Measurements from ENCODE around the gene ALG6.

The ALG6 gene

GRCh38 chr1:63324779-63325119 is 42.7 kb upstream of the ALG6 start:
- H3K4me3 ChIP-seq (replicated peaks in 1 of 2; ENCODE audit: low read depth in 2 of 2, low read length in 2 of 2) = no peak overlapping the region
- TF ChIP-seq CTCF (IDR thresholded peaks at IDR 0.05; ENCODE audit: low read depth, low read length) = no peak
- DNase-seq (ENCODE audit: low read depth in 2 of 2) = no peak

- no peak overlapping the region for H3K4me3 ChIP-seq (replicated peaks in 1 of 2; ENCODE audit: low read depth in 2 of 2, low read length in 2 of 2)
- TF ChIP-seq CTCF (IDR thresholded peaks at IDR 0.05; ENCODE audit: low read depth, low read length) = no peak
- no peak for DNase-seq (ENCODE audit: low read depth in 2 of 2)
Observed at GRCh38 chr1:63325279-63325985, 42.0 kb upstream of the ALG6 start.

GRCh38 chr1:63326106-63326472 is 41.3 kb upstream of the ALG6 start:
- TF ChIP-seq CTCF (IDR thresholded peaks at IDR 0.05; ENCODE audit: low read depth, low read length) = no peak
- DNase-seq (ENCODE audit: low read depth in 2 of 2) = no peak
- H3K4me3 ChIP-seq (replicated peaks in 1 of 2; ENCODE audit: low read depth in 2 of 2, low read length in 2 of 2) = no peak overlapping the region

- H3K4me3 ChIP-seq (replicated peaks in 1 of 2; ENCODE audit: low read depth in 2 of 2, low read length in 2 of 2) = no peak overlapping the region
- DNase-seq (ENCODE audit: low read depth in 2 of 2) = no peak
- TF ChIP-seq CTCF (IDR thresholded peaks at IDR 0.05; ENCODE audit: low read depth, low read length) = no peak
Observed at GRCh38 chr1:63326473-63327380, 40.7 kb upstream of the ALG6 start.

- TF ChIP-seq CTCF (IDR thresholded peaks at IDR 0.05; ENCODE audit: low read depth, low read length) = peak; percentile 92
- DNase-seq (ENCODE audit: low read depth in 2 of 2) = peak; percentile 71 to 73
- no peak overlapping the region for H3K4me3 ChIP-seq (replicated peaks in 1 of 2; ENCODE audit: low read depth in 2 of 2, low read length in 2 of 2)
Observed at GRCh38 chr1:63327417-63328054, 39.9 kb upstream of the ALG6 start.

- no peak overlapping the region for H3K4me3 ChIP-seq (replicated peaks in 1 of 2; ENCODE audit: low read depth in 2 of 2, low read length in 2 of 2)
- no peak for DNase-seq (ENCODE audit: low read depth in 2 of 2)
- TF ChIP-seq CTCF (IDR thresholded peaks at IDR 0.05; ENCODE audit: low read depth, low read length) = no peak
Observed at GRCh38 chr1:63328122-63328521, 39.3 kb upstream of the ALG6 start.

Data from cardiac fibroblast (primary cell).